ENCODE data around the gene UBAC2.

The UBAC2 gene

GRCh38 chr13:99421271-99421670 is 220.6 kb downstream of the UBAC2 start:
- DNase-seq: no peak

- DNase-seq: no peak
Measured at GRCh38 chr13:99421758-99422585, 221.3 kb downstream of the UBAC2 start.

- no peak for DNase-seq
Measured at GRCh38 chr13:99422586-99423220, 222.0 kb downstream of the UBAC2 start.

GRCh38 chr13:99425485-99426341 is 225.1 kb downstream of the UBAC2 start:
- DNase-seq: peak; percentile 60 to 66

- DNase-seq: no peak
Measured at GRCh38 chr13:99426426-99426825, 225.8 kb downstream of the UBAC2 start.

- DNase-seq: no peak
Measured at GRCh38 chr13:99429670-99430069, 229.0 kb downstream of the UBAC2 start.

GRCh38 chr13:99431927-99432608 is 231.4 kb downstream of the UBAC2 start:
- DNase-seq: no peak

- DNase-seq: peak; percentile 92 to 95
Measured at GRCh38 chr13:99432609-99433542, 232.2 kb downstream of the UBAC2 start.

GRCh38 chr13:99433543-99434075 is 233.0 kb downstream of the UBAC2 start:
- DNase-seq: no peak

- DNase-seq: peak; percentile 78 to 85
Measured at GRCh38 chr13:99434258-99434788, 233.7 kb downstream of the UBAC2 start.

- DNase-seq: no peak
Measured at GRCh38 chr13:99435116-99435515, 234.5 kb downstream of the UBAC2 start.

- no peak for DNase-seq
Measured at GRCh38 chr13:99435998-99436397, 235.3 kb downstream of the UBAC2 start.
